ENCODE data around the gene PCSK1. TPM values are rescaled to one million over a fixed set of nuclear protein-coding genes. Genes with fewer than 3 reads are reported as not detected.

Gene PCSK1
- total RNA-seq, 1 experiment from 2014 or later = not detected

GRCh38 chr5:96431376-96432187, 1.5 kb downstream of the PCSK1 start:
- peaks cover 14% of the 10 kb centered on the region for H3K27me3 ChIP-seq (ENCODE audit: control insufficient read depth, insufficient read depth, low read length)
- H3K27ac ChIP-seq (ENCODE audit: low read length) = no peak overlapping the region
- H3K4me1 ChIP-seq (ENCODE audit: control insufficient read depth, insufficient read depth, low read length) = no peaks in the 10 kb centered on the region
- in situ Hi-C loops (cut with HindIII; ENCODE audit: low pct_unique_long_range_greater_than_20kb, low sequenced_read_pairs) = no loop called here
- POLR2A ChIA-PET = no interaction called here
- TF ChIP-seq SIN3A (IDR thresholded peaks at IDR 0.05; ENCODE audit: borderline replicate concordance, insufficient read depth, low read depth, low read length) = no peak
- no peak for TF ChIP-seq CTCF (IDR thresholded peaks at IDR 0.05)
- TF ChIP-seq POLR2AphosphoS5 (IDR thresholded peaks at IDR 0.05; ENCODE audit: low read depth, low read length) = no peak
- TF ChIP-seq TCF7L2 (IDR thresholded peaks at IDR 0.05; ENCODE audit: low read depth, low read length) = no peak
- TF ChIP-seq REST (IDR thresholded peaks at IDR 0.05; ENCODE audit: insufficient read depth in 1 of 2, low read depth in 2 of 2, low read length in 1 of 2) = no peak
- DNase-seq (ENCODE audit: low read depth, low spot score) = no peak
- no peaks in the 10 kb centered on the region for H3K36me3 ChIP-seq (ENCODE audit: control insufficient read depth, insufficient read depth, low read length)
- BruUV-seq (replicated peaks) = no TSS peak
- ATAC-seq = no peak
- CTCF ChIA-PET = no interaction called here
- H3K4me3 ChIP-seq (ENCODE audit: low read depth in 2 of 2, low read length in 2 of 2) = no peak overlapping the region
- intact Hi-C loops (cut with micrococcal nuclease; ENCODE audit: unreplicated experiment) = no loop called here
- no peaks in the 10 kb centered on the region for H3K9me3 ChIP-seq (ENCODE audit: control insufficient read depth, insufficient read depth, low read depth, low read length)

GRCh38 chr5:96427824-96428223, 5.2 kb downstream of the PCSK1 start:
- Histone ChIP-seq H3K27me3 (ENCODE audit: control insufficient read depth, insufficient read depth, low read length) (peaks cover 13% of the 10 kb centered on the region), H3K9me3 (ENCODE audit: control insufficient read depth, insufficient read depth, low read depth, low read length) (no peaks in the 10 kb centered on the region), H3K4me1 (ENCODE audit: control insufficient read depth, insufficient read depth, low read length) (no peaks in the 10 kb centered on the region), H3K27ac (ENCODE audit: low read length) (no peak overlapping the region), H3K4me3 (ENCODE audit: low read depth in 2 of 2, low read length in 2 of 2) (no peak overlapping the region), H3K36me3 (ENCODE audit: control insufficient read depth, insufficient read depth, low read length) (no peaks in the 10 kb centered on the region)
- BruUV-seq (replicated peaks) = no TSS peak
- ChIA-PET CTCF (no interaction called here), POLR2A (no interaction called here)
- in situ Hi-C loops (cut with HindIII; ENCODE audit: low pct_unique_long_range_greater_than_20kb, low sequenced_read_pairs) = no loop called here
- no peak for TF ChIP-seq POLR2AphosphoS5 (IDR thresholded peaks at IDR 0.05; ENCODE audit: low read depth, low read length)
- no peak for TF ChIP-seq CTCF (IDR thresholded peaks at IDR 0.05)
- TF ChIP-seq REST (IDR thresholded peaks at IDR 0.05; ENCODE audit: insufficient read depth in 1 of 2, low read depth in 2 of 2, low read length in 1 of 2) = peak; percentile 78 to 82
- no peak for DNase-seq (ENCODE audit: low read depth, low spot score)
- no peak for ATAC-seq
- intact Hi-C loops (cut with micrococcal nuclease; ENCODE audit: unreplicated experiment) = no loop called here

Measured in Panc1 (cell line).